HG02840 (cell line): ENCODE measurements around the gene PBRM1.
"Not testable (repeated sequence)": the region's sequence is repeated elsewhere in the genome, so short reads cannot be mapped to it uniquely, and the experiment has no call there.

Experiments
- ATAC-seq: cut with Tn5 transposase; IDR thresholded peaks from one replicate; pipeline ENCODE4 v1.9.1; 2021; ENCODE audit warnings: mild to moderate bottlenecking, moderate library complexity, moderate number of reproducible peaks; ENCODE audit not compliant: unreplicated experiment, low FRiP score

PBRM1 gene

DNA sequence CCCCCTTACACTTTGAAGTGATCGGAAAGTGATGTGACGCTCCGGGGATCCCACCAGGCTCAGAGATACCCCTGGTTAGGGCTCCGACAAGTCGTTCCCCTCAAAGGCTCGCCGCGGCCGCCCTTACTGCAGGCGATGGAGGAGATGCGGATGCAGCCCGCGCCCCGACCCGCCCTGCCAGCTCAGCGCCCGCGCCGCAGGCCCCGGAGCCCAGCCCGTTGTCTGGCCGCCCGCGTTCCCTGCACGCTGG is 19.6 kb upstream of the PBRM1 start:
- peak; percentile 30 for ATAC-seq

DNA sequence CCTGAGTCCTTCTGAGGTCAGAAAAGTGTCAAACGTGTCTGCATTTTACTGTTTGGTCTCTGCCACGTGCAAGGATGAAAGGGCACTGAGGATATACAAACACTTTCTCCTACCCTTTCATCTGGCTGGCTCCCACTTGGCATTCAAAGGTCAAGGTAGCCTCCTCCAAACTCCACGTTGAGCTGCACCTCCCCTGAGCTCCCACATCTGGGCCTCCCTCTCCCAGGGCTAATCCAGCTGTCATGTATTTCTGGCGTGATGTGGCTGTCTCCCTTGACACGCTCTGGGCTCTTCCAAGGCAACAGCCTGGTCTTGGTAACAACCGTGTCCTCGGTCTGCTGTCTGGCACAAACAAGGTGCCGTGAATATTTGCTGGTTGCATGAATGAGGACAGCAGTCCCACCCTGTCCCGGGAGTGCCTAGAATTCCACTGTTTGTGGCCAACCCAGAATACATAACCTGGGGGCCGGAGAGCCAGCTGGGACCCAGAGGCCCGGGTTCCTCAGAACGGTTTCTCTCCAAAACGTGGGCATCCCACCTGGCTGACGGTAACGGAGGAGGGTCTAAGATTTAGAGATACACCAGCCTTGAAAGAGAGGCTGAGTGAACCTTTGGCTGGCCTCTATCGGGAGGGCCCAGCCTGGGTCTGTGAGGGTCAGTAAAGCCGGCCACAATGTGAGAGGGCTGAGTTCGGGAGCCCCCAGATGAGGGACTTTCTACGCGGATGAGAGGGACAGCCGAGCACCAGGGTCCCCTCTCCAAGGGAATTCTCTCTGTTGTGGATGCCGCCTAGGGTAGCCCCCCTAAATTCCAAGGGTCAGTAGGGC is 19.1 kb upstream of the PBRM1 start:
- no peak for ATAC-seq

GRCh38 chr3:52703341-52703740 is 17.6 kb upstream of the PBRM1 start:
- ATAC-seq: no peak

DNA sequence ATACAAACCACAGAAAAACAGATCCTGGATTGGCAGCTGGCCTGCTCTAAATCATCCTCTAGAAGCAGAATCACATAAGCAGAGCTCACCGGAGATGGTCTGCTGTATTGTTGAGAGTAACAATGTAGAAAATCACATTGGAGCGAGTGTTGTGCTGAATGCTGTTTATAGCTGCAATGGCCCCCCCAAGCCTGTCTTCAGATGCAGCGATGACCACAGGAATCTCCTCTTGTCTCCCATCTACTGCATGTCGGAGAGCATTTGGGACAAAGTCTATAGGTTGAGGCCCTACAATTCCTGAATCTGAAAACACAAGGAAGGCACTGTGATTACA is 11.9 kb upstream of the PBRM1 start:
- ATAC-seq: no peak

GRCh38 chr3:52696830-52697631 is 11.3 kb upstream of the PBRM1 start:
- no peak for ATAC-seq

GRCh38 chr3:52695798-52696671 is 10.3 kb upstream of the PBRM1 start:
- no peak for ATAC-seq

DNA sequence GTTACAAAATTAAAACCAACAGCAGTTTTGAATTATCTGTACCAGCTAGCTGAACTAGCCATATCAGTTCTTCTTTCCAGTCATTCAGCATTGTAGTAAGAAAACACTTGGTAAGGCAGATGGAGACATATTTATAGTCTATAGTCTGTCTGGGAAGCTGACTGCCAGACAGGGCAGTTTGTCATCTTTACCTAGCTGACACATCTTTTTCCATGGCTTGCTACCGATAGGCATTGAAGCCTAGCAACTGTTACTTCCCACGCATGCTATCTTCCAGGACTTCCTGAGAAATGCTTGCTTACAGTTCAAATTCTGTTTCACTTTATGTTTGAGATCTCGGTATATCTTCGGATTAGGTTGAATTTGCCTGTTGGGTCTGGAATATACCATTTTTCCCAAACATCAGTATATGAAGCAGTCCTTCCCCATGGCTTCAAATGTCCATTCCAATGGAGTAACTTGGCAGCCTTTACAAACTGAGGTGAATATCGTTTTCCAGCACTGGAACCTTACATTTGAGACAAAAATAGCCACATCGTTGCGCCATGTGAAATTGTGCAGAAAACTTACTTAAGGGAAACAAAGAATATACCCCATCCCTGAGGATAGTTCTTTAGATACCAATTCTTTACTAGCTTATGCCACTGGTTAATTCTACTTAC is 8.9 kb upstream of the PBRM1 start:
- ATAC-seq: no peak

- no peak for ATAC-seq
These were observed 7.4 kb upstream of the PBRM1 start for GRCh38 chr3:52693071-52693470.

DNA sequence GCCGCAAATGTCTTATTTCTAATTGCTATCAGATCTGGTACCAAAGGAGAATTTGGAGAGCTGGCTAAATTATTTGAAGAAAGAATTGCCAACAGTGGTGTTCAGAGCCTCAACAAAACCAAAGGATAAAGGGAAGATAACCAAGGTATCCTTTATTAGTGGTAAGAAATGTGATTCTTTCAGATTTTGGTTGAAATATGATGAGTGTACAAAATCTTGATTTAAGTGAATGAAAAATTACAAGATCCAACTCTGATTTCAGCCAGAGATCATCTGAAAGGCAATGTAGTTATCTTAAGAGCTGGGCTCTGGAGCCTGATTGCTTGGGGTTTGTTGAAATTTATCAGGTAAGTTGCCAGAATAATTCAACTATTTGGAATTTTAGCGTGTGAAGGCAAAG is 4.8 kb upstream of the PBRM1 start:
- no peak for ATAC-seq

DNA sequence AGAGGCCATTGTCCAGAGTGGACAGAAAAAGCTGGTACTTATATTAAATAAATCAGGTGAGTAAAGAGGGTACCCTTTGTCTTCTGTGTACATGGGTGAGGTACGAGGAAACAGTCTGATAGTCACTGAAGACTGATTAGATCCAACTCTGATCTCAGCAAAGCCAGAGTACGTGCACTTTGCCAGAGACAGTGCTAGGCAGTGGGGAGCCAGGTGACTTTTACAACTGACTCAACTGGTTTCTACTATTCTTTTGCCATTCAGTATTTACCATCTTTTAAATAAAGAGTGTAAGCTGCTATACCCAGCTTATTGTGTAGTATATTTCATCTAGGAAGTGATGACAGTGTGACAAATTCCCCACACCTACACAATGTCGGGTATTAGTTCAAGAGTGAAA is 3.4 kb upstream of the PBRM1 start:
- no peak for ATAC-seq

GRCh38 chr3:52688266-52688665 is 2.6 kb upstream of the PBRM1 start:
- no peak for ATAC-seq

DNA sequence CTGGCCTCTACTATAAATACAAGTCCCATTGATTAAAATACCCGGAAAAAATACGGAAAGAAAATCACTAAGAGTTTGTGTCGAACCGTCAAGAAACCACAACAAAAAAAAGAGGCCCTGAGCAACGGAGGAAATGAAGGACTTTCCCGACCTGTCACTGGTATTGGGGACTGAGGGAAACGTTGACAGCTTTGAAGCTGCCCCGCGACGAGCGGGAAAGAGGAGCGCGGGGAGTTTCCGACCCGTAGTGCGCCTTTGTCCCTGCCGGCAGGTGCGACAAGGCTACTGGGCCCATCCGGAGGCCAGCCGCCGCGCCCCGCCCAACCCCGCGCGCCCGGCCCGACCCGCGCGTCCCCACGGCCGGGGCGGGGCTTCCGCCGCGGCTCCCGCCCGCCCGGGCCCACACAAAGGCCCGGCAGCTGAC is 416 bp downstream of the PBRM1 start:
- peak; percentile 69 for ATAC-seq

DNA sequence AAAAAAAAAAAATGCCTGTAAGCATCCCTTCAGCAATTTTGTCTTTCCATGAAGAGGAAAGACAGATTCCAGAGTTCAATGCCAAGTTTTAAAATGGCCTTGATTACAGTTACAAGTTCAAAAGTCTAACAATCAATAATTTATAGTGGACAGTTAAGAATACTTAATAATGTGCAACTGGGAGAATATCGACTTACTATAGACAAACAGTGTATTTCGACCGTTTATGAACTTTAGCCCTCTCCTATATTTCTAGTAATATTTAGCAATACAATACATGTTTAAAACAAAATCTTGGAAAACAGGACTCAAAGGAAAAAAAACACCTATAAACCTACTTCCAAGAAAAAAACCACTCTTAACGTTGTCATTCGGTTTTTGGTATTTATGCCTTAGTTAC is 1.5 kb downstream of the PBRM1 start:
- ATAC-seq: no peak

DNA sequence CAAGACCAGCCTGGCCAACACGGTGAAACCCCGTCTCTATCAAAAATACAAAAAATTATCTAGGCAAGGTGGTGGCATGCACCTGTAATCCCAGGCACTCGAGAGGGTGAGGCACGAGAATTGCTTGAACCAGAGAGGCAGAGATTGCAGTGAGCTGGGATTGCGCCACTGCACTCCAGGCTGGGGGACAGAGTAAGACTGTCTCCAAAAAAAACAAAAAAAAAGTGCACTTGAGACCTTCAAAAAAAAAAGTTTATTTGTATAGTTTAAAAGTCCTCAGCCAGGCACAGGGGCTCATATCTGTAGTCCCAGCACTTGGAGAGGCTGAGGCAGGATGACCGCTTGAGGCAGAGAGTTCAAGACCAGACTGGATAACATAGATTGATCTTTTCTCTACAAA is 2.1 kb downstream of the PBRM1 start:
- no peak for ATAC-seq

DNA sequence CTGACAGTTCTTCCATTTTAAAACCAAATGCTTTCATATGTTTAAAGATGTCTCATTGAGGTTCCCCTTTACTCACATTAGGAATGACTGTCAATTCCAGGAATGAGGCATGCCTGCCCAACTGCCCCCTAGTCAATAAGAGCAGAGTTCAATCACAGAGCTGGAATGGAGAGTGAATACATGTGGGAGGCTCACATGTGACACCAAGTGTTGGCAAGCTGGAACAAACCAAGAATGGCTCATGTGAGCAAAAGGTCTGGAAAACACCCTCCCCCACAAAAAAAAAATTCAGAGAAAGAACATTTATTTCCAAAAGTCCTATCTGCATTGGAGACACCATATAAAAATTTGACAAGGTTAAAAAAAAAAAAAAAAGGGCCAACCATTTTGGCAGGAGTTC is 3.7 kb downstream of the PBRM1 start:
- ATAC-seq: no peak

GRCh38 chr3:52681596-52681995 is 4.1 kb downstream of the PBRM1 start:
- ATAC-seq: no peak

DNA sequence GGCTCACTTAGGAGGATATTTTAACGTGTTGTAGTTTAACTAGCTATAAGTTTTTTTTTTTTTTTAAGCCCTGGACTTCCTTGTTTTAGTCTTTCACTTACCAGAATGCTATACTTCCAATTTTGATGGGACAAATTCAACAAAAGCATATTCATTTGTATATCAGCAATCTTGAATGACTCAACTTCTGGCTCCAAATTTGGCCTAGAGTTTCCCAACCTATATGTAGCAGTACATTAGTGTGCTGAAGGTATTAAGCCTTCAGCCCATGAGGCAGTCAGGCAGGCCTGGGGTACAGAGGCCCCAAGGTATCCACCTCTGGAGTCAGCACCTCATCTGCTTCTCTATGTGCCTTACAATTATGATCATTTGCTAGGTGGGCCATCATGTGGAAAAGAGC is 5.9 kb downstream of the PBRM1 start:
- ATAC-seq: no peak

DNA sequence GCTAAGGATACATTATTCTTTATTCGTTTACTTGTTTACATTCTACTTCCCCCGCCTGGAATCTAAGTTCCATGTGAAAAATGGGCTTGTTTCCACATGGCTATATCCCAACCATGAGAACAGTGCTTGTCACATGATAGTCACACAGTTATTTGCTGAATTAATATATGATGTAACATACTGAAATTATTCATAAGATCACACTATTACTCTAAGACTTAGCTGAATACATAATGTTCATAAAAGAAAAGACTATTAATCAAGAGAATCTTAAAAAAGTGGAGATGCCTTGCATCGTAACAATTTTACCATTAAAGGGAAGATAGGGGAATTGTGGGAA is 6.5 kb downstream of the PBRM1 start:
- ATAC-seq: no peak

GRCh38 chr3:52678265-52679198 is 7.2 kb downstream of the PBRM1 start:
- no peak for ATAC-seq

DNA sequence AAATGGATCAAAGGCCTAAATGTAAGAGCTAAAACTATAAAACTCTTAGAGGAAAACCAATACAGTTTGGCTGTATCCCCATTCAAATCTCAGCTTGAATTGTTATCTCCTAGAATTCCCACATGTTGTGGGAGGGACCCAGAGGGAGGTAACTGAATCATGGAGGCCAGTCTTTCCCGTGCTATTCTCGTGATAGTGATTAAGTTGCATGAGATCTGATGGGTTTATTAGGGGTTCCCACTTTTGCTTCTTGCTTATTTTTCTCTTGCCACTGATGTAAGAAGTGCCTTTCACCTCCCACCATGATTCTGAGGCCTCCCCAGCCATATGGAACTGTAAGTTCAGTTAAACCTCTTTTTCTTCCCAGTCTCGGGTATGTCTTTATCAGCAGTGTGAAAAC is 9.5 kb downstream of the PBRM1 start:
- ATAC-seq: not testable (repeated sequence)
